Activated CD8-positive, alpha-beta memory T cell treated with anti-CD3 and anti-CD28 coated beads, Interleukin-2, amount 50 U/mL, for 24 hours (primary cell): ENCODE measurements around the gene VBP1.
"Not testable (repeated sequence)": the region's sequence is repeated elsewhere in the genome, so short reads cannot be mapped to it uniquely, and the experiment has no call there.

Experiments
- DNase-seq: peaks from one replicate; pipeline ENCODE4 v3.0.0-alpha.2; 2020; ENCODE audit errors: extremely low read depth

The VBP1 gene

GRCh38 chrX:155216179-155216939 is at the start of gene VBP1:
Gene VBP1, plus strand, starts transcription at chrX:155216460. Its CDS starts 23 bp downstream, at chrX:155216483.
- peak; percentile 66 for DNase-seq

GRCh38 chrX:155169881-155170280 is 46.4 kb upstream of the VBP1 start:
- no peak for DNase-seq

GRCh38 chrX:155179346-155179997 is 36.8 kb upstream of the VBP1 start:
- no peak for DNase-seq

- no peak for DNase-seq
These were observed 27.5 kb upstream of the VBP1 start for GRCh38 chrX:155188786-155189185.

- DNase-seq: no peak
These were observed 5.1 kb upstream of the VBP1 start for GRCh38 chrX:155211208-155211607.

- DNase-seq: no peak
These were observed 2.5 kb upstream of the VBP1 start for GRCh38 chrX:155213731-155214130.

- no peak for DNase-seq
These were observed 649 bp upstream of the VBP1 start for GRCh38 chrX:155215443-155216178.

GRCh38 chrX:155216940-155217440 is 730 bp downstream of the VBP1 start:
- no peak for DNase-seq

GRCh38 chrX:155218777-155219176 is 2.5 kb downstream of the VBP1 start:
- no peak for DNase-seq

GRCh38 chrX:155221351-155221750 is 5.1 kb downstream of the VBP1 start:
- no peak for DNase-seq

- not testable (repeated sequence) for DNase-seq
These were observed 7.5 kb downstream of the VBP1 start for GRCh38 chrX:155223746-155224145.

- no peak for DNase-seq
These were observed 9.5 kb downstream of the VBP1 start for GRCh38 chrX:155225774-155226173.

GRCh38 chrX:155231163-155231562 is 14.9 kb downstream of the VBP1 start:
- no peak for DNase-seq

- DNase-seq: no peak
These were observed 19.6 kb downstream of the VBP1 start for GRCh38 chrX:155235891-155236290.

GRCh38 chrX:155237719-155238118 is 21.5 kb downstream of the VBP1 start:
- DNase-seq: no peak

GRCh38 chrX:155242300-155242699 is 26.0 kb downstream of the VBP1 start:
- no peak for DNase-seq

- DNase-seq: no peak
These were observed 30.5 kb downstream of the VBP1 start for GRCh38 chrX:155246748-155247147.

GRCh38 chrX:155247497-155247896 is 31.2 kb downstream of the VBP1 start:
- DNase-seq: no peak

- DNase-seq: no peak
These were observed 35.1 kb downstream of the VBP1 start for GRCh38 chrX:155251391-155251790.

- DNase-seq: no peak
These were observed 43.5 kb downstream of the VBP1 start for GRCh38 chrX:155259752-155260151.

GRCh38 chrX:155262970-155263754 is 46.9 kb downstream of the VBP1 start:
- DNase-seq: no peak
